ENCODE results near the gene TKTL1. TPM values are rescaled to one million over a fixed set of nuclear protein-coding genes. Genes with fewer than 3 reads are reported as not detected.

The TKTL1 gene
- total and polyA plus RNA-seq, 2 of the 8 experiments (the other 6 are each of a cell fraction or from before 2014, with no cell fraction given), result 0.05 TPM; not detected in 1

DNA sequence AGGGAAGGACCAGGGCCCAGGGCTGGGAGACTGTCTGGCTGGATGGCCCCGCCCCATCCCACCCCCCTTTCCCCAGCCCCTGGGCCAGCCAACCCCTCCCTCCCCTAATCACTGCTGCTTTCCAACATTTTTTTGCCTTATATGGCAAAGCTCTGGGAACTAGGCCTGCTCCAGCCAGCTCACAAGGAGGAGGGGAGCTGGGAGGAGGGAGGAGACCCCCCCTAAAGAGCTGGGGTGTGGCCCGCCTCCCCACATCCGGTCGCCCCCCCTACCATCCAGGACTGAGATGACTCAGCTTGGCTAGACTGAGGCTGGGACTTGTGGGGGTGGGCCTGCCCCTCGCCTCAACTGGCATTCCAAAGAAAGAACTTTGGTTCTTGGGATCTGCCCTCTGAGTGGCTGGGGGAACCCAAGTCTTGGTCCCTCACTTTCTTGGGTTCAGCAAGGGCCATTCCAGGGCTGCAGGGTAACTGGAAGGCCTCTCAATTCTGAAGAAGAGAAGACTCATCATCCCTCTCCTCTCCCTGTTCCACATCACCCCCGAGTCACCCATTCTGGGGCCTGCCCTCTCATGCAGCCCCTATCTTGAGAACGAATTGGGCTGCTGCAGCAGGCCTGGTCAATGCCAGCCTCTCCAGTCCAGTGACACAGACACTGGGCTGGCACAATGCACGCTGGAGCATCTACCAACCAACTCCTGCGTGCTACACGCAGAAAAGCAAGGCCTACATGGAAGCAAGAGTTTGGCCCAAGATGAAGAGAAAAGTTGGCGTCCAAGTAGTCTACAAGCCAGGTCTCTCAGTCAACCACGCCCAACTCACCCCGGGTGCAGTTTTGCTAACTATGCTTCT is 74.1 kb downstream of the TKTL1 start (continued):
- TF ChIP-seq, protein P1, sequence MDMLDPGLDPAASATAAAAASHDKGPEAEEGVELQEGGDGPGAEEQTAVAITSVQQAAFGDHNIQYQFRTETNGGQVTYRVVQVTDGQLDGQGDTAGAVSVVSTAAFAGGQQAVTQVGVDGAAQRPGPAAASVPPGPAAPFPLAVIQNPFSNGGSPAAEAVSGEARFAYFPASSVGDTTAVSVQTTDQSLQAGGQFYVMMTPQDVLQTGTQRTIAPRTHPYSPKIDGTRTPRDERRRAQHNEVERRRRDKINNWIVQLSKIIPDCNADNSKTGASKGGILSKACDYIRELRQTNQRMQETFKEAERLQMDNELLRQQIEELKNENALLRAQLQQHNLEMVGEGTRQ (IDR thresholded peaks at IDR 0.05; ENCODE audit: low read length), result no peak; the same call in 1 of the 2 replicates
- TF ChIP-seq EZH2 (IDR thresholded peaks at IDR 0.05; ENCODE audit: low read depth, low read length, severe bottlenecking) (no peak), RFX5 (IDR thresholded peaks at IDR 0.05; ENCODE audit: borderline replicate concordance, low read depth, low read length) (no peak), SP1 (IDR thresholded peaks at IDR 0.05; ENCODE audit: low read depth, low read length) (peak; percentile 27; the same call in 1 of the 2 replicates), HDAC6 (IDR thresholded peaks at IDR 0.05; ENCODE audit: low read depth, low read length) (no peak), JUND (IDR thresholded peaks at IDR 0.05; ENCODE audit: low read length) (peak; percentile 81), ZNF274 (IDR thresholded peaks at IDR 0.05; ENCODE audit: borderline replicate concordance, extremely low read depth, low read length) (no peak), PHF8 (conservative IDR thresholded peaks at IDR 0.05; ENCODE audit: low read depth, low read length) (no peak), POLR2A (IDR thresholded peaks at IDR 0.05; ENCODE audit: control extremely low read depth in 1 of 2, low read depth in 2 of 2, low read length in 2 of 2) (peak in 1 of 2 experiments; percentile 78; a peak in 2 of 3 replicates), KDM5A (IDR thresholded peaks at IDR 0.05; ENCODE audit: low read length) (no peak), CREB1 (IDR thresholded peaks at IDR 0.05) (0 out of 2 replicates have a peak, but pooled peaks have one; percentile 17), CTBP2 (IDR thresholded peaks at IDR 0.05; ENCODE audit: borderline replicate concordance, insufficient read depth, insufficient read length, low read length) (no peak), SP4 (IDR thresholded peaks at IDR 0.05; ENCODE audit: low read length) (0 out of 2 replicates have a peak, but pooled peaks have one; percentile 8), GABPA (IDR thresholded peaks at IDR 0.05; ENCODE audit: borderline replicate concordance, insufficient read depth, low read length) (no peak), JUN (IDR thresholded peaks at IDR 0.05; ENCODE audit: low read depth, low read length) (0 out of 2 replicates have a peak, but pooled peaks have one; percentile 4), BACH1 (IDR thresholded peaks at IDR 0.05; ENCODE audit: low read length) (peak; percentile 81)
- TF ChIP-seq, protein P2, sequence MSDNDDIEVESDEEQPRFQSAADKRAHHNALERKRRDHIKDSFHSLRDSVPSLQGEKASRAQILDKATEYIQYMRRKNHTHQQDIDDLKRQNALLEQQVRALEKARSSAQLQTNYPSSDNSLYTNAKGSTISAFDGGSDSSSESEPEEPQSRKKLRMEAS (IDR thresholded peaks at IDR 0.05), result no peak
- TF ChIP-seq, protein P3, sequence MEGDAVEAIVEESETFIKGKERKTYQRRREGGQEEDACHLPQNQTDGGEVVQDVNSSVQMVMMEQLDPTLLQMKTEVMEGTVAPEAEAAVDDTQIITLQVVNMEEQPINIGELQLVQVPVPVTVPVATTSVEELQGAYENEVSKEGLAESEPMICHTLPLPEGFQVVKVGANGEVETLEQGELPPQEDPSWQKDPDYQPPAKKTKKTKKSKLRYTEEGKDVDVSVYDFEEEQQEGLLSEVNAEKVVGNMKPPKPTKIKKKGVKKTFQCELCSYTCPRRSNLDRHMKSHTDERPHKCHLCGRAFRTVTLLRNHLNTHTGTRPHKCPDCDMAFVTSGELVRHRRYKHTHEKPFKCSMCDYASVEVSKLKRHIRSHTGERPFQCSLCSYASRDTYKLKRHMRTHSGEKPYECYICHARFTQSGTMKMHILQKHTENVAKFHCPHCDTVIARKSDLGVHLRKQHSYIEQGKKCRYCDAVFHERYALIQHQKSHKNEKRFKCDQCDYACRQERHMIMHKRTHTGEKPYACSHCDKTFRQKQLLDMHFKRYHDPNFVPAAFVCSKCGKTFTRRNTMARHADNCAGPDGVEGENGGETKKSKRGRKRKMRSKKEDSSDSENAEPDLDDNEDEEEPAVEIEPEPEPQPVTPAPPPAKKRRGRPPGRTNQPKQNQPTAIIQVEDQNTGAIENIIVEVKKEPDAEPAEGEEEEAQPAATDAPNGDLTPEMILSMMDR (IDR thresholded peaks at IDR 0.05; ENCODE audit: control extremely low read depth in 1 of 3, insufficient read depth in 1 of 3, low read depth in 1 of 3, low read length in 3 of 3), result no peak
